ENCODE measurements around the gene ST3GAL3.

GRCh38 chr1:43688594-43689000 lies 18.7 kb upstream of the ST3GAL3 start:
- TF ChIP-seq, protein P1, sequence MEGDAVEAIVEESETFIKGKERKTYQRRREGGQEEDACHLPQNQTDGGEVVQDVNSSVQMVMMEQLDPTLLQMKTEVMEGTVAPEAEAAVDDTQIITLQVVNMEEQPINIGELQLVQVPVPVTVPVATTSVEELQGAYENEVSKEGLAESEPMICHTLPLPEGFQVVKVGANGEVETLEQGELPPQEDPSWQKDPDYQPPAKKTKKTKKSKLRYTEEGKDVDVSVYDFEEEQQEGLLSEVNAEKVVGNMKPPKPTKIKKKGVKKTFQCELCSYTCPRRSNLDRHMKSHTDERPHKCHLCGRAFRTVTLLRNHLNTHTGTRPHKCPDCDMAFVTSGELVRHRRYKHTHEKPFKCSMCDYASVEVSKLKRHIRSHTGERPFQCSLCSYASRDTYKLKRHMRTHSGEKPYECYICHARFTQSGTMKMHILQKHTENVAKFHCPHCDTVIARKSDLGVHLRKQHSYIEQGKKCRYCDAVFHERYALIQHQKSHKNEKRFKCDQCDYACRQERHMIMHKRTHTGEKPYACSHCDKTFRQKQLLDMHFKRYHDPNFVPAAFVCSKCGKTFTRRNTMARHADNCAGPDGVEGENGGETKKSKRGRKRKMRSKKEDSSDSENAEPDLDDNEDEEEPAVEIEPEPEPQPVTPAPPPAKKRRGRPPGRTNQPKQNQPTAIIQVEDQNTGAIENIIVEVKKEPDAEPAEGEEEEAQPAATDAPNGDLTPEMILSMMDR (IDR thresholded peaks at IDR 0.05), result no peak
- TF ChIP-seq POLR2A (IDR thresholded peaks at IDR 0.05) (no peak), EP300 (IDR thresholded peaks at IDR 0.05) (no peak), POLR2AphosphoS5 (IDR thresholded peaks at IDR 0.05) (no peak)
